ENCODE data around the gene TPH2.

The TPH2 gene

GRCh38 chr12:72010356-72010755 lies 71.7 kb downstream of the TPH2 start:
- no peak for TF ChIP-seq ZFX (IDR thresholded peaks at IDR 0.05)
- TF ChIP-seq, protein P1, sequence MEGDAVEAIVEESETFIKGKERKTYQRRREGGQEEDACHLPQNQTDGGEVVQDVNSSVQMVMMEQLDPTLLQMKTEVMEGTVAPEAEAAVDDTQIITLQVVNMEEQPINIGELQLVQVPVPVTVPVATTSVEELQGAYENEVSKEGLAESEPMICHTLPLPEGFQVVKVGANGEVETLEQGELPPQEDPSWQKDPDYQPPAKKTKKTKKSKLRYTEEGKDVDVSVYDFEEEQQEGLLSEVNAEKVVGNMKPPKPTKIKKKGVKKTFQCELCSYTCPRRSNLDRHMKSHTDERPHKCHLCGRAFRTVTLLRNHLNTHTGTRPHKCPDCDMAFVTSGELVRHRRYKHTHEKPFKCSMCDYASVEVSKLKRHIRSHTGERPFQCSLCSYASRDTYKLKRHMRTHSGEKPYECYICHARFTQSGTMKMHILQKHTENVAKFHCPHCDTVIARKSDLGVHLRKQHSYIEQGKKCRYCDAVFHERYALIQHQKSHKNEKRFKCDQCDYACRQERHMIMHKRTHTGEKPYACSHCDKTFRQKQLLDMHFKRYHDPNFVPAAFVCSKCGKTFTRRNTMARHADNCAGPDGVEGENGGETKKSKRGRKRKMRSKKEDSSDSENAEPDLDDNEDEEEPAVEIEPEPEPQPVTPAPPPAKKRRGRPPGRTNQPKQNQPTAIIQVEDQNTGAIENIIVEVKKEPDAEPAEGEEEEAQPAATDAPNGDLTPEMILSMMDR (conservative IDR thresholded peaks at IDR 0.05) = no peak
- H3K27ac ChIP-seq = no peak overlapping the region

GRCh38 chr12:72011374-72011773 lies 72.7 kb downstream of the TPH2 start:
- TF ChIP-seq ZFX (IDR thresholded peaks at IDR 0.05) = no peak
- TF ChIP-seq, protein P1 (conservative IDR thresholded peaks at IDR 0.05) = no peak
- no peak overlapping the region for H3K27ac ChIP-seq

GRCh38 chr12:72012874-72013273 lies 74.2 kb downstream of the TPH2 start:
- H3K27ac ChIP-seq = no peak overlapping the region
- TF ChIP-seq, protein P1 (conservative IDR thresholded peaks at IDR 0.05) = no peak
- TF ChIP-seq ZFX (IDR thresholded peaks at IDR 0.05) = no peak

- TF ChIP-seq, protein P1 (conservative IDR thresholded peaks at IDR 0.05) = no peak
- TF ChIP-seq ZFX (IDR thresholded peaks at IDR 0.05) = no peak
- no peak overlapping the region for H3K27ac ChIP-seq
Observed at GRCh38 chr12:72015895-72016294, 77.2 kb downstream of the TPH2 start.

DNA sequence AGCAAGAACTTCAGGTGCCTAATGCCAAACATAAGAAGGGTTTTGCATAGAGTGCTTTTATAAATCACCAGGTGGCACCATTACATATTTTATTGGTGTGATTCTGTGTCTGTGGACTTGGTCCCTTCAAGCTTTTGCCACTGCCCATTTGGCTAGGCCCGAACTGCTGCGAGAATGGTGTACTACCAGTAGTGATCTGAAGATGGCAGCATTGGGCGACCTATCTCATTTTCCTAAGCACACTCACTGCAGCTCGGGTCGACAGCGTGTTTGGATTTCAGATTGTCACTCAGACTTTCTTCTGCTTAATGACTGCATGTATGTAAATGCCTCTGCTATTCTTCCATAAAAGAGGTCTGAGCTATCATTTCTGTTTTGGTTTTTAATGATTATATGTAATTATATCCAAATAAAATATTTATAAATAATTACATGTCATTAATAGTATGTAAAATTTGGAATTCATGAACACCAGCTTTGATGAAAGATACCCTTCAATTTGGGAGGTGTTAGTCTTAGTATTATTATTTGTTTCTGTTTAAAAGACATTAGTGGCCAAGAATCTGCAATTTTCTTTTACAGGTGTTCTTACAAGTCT lies 78.5 kb downstream of the TPH2 start:
- H3K27ac ChIP-seq = no peak overlapping the region
- TF ChIP-seq, protein P1 (conservative IDR thresholded peaks at IDR 0.05) = peak; percentile 84
- TF ChIP-seq ZFX (IDR thresholded peaks at IDR 0.05) = no peak

GRCh38 chr12:72018036-72018435 lies 79.4 kb downstream of the TPH2 start:
- no peak overlapping the region for H3K27ac ChIP-seq
- TF ChIP-seq, protein P1 (conservative IDR thresholded peaks at IDR 0.05) = no peak
- no peak for TF ChIP-seq ZFX (IDR thresholded peaks at IDR 0.05)

GRCh38 chr12:72024613-72025012 lies 86.0 kb downstream of the TPH2 start:
- TF ChIP-seq ZFX (IDR thresholded peaks at IDR 0.05) = no peak
- TF ChIP-seq, protein P1 (conservative IDR thresholded peaks at IDR 0.05) = no peak
- no peak overlapping the region for H3K27ac ChIP-seq
